GM19324 (cell line): ENCODE measurements around the gene SH3RF3.

Experiments used
- ATAC-seq: cut with Tn5 transposase; IDR thresholded peaks from one replicate; pipeline ENCODE4 v1.9.1; 2021; ENCODE audit warnings: mild to moderate bottlenecking, moderate library complexity; ENCODE audit not compliant: unreplicated experiment, low FRiP score

SH3RF3 gene

DNA sequence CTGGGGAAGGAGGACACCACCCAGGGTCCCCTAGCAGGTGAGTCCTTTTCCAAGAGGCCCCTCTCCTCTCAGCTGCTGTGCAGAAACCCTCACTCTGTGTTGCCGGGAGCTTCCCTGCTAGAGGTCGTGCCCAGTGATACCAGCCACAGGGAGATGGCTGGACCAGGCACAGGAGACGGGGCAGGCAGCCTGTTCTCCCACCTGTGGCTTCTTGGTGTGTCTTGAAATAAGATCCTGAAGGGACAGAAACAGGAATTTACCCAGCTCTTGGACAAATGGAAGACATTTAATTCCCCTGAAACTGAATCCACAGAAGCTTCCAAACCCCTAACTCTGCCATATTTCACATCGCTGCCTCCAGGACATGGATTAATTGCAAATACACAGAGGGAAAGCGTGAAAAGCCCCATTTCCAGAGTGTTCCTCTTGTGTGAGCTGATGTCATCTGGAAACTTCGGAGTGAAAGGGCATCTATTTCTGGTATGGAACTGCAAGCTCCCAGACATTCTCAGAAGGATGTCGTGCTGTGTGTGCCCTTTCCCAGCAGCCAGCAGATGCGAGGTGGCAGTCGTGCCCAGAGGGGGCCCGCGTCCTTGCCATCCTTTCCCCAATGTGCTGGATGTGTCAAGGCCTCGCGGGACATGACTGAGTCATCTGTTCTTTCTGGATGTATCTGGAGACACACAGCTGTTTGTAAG lies 307.0 kb downstream of the SH3RF3 start:
- no peak for ATAC-seq

DNA sequence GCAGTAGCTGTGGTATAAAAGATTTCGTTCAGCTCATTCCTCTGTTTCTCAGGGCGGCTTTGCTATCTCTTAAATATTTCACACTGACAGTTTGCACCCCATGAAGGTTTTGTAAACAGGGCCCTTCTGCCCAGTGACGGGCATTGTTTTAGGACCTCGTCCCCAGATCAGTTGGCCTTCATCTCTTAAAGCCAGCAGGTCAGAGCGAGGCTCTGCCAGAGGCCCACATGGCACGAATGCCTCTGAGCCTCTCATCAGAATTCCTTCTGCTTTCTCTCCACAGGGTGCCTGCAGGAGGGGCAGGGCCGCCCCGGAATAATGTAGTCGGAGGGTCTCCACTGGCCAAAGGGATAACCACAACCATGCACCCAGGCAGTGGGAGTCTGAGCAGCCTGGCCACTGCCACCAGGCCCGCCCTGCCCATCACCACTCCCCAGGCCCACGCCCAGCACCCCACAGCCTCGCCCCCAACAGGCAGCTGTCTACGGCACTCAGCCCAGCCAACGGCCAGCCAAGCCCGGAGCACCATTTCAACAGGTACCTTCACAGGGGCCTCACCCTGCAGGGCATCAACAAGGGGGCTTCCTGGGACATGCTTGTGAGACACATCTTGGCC lies 307.7 kb downstream of the SH3RF3 start:
- no peak for ATAC-seq

DNA sequence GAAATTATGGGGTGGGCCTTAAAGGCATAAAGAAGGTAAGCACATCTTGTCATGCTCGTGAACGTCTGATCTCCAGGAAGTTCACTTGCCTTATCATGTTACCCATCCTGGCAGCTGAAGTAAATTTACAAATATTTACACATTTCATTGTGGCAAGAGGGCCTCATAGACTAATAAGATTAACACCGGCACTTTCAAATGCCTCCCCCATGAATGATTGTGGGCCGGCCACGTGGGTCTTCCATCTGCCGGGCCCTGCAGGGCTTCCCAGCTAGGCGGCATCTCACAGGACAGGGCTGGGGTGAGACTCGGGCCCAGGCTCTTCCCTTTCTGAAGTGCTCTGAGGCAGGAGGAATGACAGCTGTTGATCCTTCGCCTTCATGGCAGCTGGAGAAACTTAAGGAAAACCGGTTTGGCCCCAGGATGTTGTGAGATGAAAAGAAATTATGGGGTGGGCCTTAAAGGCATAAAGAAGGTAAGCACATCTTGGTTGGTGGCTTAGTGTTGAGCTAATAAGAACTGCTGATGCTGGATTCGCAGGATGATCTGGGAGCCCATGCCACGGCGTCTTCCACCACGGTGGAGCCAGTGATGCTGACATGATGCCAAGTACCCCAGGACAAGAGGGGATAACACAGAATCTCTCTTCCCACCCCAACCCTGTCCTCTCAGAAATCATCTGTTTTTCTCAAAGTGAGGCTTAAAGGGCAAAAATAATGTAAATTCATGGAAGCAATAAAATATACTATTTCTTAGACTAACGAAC lies 308.5 kb downstream of the SH3RF3 start:
- no peak for ATAC-seq

DNA sequence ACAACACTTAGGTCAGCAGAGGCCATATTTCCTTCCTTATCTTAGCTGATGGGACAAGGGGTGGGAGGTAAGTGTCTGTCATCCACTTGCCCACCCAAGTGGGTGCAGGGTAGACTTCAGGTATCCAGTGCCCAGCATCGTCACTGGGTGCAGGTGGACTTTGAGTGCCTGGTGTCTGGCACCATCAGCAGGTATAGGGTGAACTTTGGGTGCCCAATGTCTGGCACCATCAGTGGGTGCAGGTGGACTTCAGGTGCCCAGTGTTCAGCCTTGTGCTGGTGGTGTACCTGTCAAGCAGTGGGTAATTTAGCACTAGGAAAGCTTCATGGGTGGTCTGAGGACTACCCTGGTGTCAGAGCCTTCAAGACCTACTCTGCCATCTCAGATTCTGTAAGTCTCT lies 309.1 kb downstream of the SH3RF3 start:
- ATAC-seq = no peak

DNA sequence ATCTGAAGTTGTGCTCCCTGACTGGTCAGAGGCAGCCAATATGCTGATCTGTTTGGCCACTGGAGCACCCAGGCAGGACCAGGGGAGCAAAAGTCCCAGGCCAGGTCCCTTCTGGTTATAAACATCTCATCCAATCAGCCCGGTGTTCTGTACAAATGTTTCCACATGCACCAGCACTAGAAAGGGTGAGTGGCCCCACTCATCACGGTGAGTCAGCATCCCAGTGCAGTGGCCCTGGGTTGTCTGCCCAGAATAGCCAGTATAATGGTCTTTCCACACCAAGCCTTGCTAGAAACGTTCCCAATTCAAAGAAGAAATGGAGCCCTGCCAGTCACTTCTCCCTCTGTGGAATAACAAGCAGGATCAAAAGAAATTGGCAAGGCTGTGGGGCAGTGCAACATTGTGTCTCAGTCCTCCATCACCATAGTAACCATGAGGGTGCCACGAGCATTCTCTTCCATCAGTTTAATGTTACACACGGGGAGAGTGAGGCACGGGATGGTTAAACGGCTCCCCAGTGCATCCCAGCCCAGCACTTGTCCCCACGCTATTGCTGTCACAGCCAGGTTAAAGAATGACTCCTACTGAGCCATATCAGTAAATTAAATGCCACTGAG lies 309.9 kb downstream of the SH3RF3 start:
- no peak for ATAC-seq

DNA sequence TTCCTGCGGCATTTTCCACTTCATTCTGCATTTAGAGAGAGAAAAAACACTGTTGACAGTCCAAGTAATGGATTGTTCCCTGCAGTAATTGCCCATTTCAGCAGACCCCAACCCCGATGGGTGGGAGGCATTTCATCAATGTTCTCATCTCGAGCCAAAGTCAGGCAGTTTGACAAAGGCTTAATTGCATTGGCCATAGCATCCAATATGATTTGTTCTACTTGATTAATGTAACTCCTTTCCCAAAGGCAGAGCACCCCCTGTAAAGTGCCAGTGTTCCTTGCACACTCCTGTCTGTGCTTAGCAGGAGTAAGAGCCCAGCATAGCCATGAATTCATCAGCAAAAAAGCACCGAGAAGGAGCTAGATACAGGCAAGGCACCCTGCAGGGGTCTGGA lies 310.4 kb downstream of the SH3RF3 start:
- ATAC-seq = no peak

DNA sequence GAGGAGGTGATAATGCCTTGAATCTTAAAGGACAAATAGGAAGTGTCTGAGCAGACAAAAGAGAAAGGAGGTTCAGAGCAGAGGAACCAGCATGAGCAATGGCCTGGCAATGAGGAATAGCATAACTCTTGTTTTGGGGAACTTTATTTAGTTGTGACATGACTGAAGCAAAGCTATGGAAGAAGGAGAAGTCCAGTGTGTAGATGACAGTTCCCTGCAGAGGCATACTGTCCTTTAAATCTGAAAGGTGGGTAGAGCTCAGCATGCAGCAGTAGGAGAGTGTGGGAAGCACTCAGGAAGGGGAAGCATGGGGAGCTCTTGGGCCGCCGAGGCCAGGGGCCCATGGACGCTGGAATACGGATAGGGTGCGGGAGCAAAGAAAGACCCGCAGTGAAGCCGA lies 311.0 kb downstream of the SH3RF3 start:
- no peak for ATAC-seq

DNA sequence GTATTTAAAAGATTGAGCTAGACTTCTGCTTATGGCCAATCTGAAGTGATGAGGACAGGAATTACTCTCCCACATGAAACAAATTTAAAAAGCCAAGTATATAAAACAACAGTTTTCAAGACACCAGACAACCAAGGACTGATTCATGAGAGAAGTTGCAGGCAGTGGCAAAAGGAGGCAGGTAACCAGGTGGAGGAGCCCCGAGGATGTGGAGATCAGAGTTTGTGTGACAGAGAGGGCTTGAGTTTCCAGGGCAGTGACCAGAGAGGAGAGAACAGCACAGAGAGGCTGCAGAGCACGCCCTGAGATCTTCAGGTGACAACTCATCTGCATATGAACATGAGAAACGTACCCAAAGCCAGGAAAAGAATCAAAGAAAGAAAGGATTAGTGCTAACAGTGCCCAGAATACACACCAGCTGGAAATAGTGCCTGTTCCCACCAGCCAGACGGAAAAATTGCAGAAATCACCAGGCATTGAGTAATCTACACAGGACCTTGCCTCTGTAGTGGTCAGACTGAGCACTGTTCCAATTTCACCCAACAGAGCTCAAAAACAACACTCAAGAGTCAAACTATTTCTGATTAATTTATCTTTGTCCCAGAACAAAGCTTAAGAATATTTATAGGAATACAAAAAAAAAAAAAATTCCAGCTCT lies 311.6 kb downstream of the SH3RF3 start:
- ATAC-seq = no peak

DNA sequence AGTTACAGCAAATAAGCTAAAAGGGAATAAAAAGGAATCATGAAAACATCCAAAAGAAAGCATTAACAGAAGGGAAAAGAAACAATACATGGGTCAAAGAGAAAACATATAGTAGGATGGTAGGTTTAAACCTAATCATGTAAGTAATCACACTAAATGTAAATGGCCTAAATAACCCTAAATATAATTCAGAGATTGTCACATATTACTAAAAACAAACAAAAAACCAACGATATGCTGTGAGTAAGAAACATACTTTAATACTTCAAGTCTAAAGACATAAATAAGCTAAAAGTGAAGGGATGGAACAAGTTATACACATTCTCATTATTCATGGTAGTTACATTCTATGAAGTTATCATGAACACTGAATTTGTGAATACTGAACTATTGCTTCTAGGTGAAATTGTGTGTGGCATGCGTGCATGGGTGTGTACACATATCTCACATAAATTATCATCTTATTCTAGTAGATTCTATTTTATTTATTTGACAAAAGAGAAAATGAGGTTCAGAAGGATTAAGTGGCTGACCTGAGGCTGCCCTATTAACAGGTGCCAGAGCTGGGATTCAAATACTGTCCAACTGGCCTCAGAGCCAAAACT lies 313.8 kb downstream of the SH3RF3 start:
- ATAC-seq = no peak

DNA sequence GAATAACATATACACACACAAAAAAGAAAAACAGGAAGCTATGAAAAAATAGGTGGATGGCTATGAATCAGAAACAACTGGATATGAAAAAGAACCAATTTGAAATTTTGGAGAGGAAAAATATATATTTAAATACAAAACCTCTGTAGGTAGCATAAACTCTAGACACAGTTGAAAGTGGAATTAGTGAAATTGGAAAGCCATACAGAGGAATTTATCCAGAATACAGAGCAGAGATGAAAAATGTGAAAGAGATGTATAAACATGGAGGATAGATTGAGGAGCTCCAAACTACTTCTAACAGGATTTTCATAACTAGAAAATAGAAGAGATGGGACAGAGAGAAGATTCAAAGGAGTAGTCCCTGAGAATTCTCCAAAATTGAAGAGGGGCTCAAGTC lies 315.9 kb downstream of the SH3RF3 start:
- no peak for ATAC-seq

DNA sequence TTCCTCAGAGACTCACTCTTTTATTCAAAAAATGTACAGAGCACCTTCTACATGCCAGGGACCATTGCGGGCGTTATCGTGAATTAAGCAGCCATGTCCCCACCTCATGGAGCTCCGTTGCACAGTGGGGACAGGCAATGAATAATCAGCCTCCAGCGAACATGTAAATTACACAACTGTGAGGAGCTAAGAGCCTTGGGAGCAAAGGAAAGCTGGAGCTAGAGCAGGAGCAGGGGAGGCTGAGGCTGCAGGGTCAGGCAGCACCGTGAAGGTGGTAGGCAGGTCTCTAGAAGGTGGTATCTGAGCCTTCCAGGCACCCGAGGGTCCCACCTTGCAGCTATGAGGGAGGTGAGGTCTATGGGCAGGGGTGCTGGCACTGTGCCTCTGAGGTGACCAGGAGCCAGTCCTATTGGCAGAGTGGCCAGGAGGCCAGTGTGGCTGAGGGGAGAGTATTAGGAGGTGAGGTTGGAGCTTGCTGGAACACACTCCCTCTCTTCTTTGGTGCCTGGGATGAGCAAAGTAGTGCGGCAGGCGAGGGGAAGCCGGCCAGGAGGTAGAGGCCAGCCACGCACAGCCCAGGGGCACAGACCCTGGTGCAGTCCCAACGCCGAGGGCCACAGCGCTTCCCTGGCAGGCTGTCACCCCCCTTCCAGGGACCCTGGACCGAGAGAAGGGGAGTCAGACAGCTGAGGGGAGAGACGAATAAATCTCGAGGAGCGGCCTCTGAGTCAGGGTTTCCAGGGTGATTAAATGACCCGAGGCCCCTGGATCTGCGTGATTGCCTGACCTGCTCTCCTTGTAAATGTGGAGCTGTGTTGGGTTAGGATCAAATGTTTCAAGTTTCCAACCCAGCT lies 317.5 kb downstream of the SH3RF3 start:
- no peak for ATAC-seq

DNA sequence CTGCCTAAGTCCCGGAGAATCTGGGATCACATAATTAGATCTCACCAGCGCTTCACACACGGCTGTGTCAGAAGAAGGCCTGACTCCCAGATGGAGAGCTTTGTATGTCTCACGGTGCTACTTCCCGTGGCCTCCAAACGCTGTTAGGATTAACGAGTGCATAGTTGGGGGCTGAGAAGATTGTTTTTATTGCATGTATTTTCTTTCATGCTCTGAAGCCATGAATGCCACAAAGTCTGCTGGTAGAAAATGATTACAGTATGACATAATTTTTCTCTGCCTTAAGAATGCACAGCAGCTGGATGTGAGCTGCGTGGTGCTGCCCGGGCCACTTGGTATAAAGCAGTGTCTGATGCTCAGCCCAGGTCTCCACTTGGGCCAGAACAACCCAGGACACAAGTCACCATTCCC lies 318.3 kb downstream of the SH3RF3 start:
- no peak for ATAC-seq

DNA sequence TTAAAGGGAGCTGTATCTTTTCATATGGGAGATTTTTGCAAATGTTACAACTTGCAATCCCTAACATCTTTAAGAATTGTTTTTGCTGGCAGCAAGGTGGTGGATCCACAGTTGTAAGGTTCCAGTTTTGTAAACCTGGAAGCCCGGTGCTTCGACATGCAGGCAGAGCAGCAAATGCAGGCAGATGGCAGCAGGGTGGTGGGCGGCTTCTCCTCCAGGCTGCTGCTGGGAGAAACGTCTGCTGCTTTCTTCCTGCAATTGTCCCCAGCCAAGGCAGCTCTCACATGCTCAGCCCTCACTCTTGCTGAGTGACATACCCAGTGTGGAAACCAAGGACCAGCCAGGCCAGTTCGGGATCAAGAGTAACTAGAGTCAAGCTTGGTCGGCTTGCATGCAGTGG lies 318.8 kb downstream of the SH3RF3 start:
- no peak for ATAC-seq

DNA sequence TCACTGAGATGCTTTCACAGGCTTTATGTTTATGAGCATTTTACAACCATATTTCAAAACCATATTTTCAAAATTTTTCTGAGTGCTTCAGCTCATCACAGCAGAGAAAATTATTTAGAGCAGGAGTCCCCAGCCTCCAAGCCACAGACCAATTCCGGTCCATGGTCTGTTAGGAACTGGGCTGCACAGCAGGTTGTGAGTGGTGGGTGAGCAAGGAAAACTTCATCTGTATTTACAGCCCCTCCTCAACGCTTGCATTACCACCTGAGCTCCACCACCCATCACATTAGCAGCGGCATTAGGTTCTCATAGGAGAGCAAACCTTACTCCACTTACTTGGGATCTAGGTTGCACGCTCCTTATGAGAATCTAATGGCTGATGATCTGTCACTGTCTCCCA lies 319.2 kb downstream of the SH3RF3 start:
- ATAC-seq = no peak

DNA sequence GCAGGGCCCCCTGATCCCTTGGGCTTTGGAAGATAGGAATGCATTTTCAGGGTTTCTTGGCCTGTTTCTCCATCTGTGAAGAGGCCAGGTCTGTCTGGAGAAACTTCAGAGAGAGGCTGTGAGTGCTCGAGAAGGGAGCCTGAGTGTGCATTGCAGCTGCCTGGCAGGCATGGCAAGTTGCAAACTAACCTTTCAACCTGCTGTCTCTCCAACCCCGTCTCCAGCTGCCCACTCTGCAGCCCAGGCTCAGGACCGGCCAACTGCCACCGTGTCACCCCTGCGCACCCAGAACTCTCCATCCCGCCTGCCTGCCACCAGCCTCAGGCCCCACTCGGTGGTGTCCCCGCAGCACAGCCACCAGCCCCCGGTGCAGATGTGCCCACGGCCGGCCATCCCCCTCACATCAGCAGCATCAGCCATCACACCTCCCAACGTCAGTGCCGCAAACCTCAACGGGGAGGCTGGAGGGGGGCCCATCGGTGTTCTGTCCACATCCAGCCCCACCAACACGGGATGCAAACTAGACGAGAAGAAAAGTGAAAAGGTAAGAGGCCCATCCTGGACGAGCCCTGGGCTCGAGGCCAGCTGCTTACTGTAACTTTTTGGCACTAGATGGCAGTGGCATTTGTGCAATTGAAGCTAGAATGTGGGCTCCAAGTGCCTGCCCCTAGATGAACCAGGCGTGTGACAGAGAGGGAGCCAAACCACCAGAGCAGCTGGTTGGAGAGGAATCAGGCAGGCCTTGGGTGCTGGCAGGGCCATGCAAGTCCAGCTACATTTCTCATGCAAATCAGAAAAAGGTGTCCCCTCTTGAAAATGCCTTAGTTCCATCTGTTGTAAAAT lies 320.2 kb downstream of the SH3RF3 start:
- no peak for ATAC-seq

DNA sequence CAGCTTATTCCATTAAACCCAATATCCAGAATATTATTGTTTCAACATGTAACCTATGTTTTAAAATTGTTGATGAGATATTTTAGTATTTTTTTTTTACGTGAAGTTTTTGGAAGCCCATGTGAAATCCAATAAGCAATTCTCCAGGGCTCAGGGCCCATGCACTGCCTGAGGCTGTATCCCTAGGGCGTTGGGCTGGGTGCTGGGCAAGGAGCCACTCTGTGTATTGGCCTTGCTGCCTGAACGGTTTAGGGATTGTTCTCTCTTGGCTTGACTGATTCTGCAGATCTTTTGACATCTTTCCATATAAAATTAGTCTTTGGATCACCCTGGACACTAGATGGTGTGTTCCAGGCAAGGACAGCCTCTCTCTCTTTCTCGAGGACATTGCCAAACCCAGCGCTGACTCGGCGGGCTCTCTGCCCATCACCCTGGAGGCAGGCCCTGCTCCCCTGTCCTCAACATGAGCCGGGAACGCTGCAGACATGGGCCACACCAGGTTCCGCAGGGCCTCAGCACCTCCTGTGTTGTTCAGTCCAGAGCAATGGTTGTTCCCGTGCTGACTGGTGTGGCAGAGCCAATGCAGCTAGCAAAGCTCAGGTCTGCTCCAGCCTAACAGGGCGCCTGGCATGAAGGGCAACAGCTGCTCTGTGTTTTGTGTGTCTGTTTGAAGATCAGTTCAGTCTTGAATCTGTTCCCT lies 321.7 kb downstream of the SH3RF3 start:
- ATAC-seq = no peak

DNA sequence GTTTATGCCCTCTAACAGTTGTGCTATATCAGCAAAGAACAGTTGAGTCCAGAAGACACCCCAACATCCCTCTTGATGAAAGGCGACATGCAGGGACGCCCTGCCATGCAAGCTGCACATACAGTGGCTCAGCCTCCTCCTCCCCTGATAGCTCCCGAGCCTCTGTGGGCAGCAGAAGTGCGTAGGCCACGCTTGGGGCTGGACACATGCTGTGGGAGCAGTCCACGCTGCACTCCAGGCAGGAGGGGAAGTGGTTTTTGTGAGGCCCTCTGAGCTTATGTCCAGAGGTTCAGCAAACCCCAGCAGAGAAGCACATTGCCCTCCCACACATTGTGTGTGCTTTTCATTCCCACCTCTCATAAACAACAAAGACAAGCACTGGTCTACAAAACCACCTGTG lies 322.7 kb downstream of the SH3RF3 start:
- ATAC-seq = no peak
